GM13977 (cell line): ENCODE data around the gene GFER.

ENCODE experiments used
- DNase-seq: peaks from one replicate; pipeline ENCODE4 v3.0.0; 2012; ENCODE audit warnings: low spot score
- CTCF ChIP-seq: IDR thresholded peaks from 2 replicates; pipeline ENCODE4 v1.5.1; 2012; ENCODE audit warnings: mild to moderate bottlenecking, control low read depth; ENCODE audit not compliant: insufficient read depth; ENCODE audit errors: extremely low read depth, missing control alignments
- in situ Hi-C: fragments of 300-500 bp; cut with MboI; formaldehyde crosslinking; loops from one replicate; pipeline ENCODE4 v1.12.0; 2022; ENCODE audit warnings: low sequenced_read_pairs, low pct_unique_long_range_greater_than_20kb, mixed read lengths, inconsistent platforms; ENCODE audit not compliant: unreplicated experiment

GFER gene

GRCh38 chr16:2036200-2036966 lies 52.4 kb downstream of the GFER start:
- in situ Hi-C loops, result no loop called here
- DNase-seq, result no peak
- no peak for TF ChIP-seq CTCF

GRCh38 chr16:2037115-2037514 lies 53.1 kb downstream of the GFER start:
- in situ Hi-C loops, result no loop called here
- no peak for TF ChIP-seq CTCF
- no peak for DNase-seq
